HuH-7 (cell line): ENCODE results near the gene RAB7B.

Source experiments
- DNase-seq: peaks from one replicate; pipeline ENCODE4 v3.0.0; 2011; ENCODE audit warnings: low spot score

The RAB7B gene

DNA sequence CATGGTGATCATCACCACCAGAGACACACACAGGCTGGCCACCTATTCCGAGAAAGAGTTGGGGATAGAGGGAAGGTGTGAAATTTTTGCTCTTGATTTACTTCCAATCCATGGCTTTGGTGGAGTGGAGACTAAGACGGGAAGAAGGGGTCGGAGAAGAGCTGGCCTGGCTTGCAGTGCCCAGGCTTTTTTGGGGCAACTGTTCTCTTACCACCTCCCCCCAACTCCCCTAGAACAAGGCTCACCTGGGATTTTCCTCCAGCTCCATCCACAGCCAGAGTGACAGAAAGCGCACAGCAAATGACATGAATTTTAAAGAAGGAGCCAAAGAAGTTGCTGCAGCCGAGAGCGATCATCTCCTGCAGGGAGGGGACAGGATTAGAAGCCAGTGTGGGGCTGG, 75.9 kb downstream of the RAB7B start:
- DNase-seq = no peak
